Sigmoid colon (tissue), 4 donors: ENCODE results near the gene CNOT1.

Experiments used
- POLR2A ChIP-seq, 2 donors: fragments of 450-650 bp; IDR thresholded peaks; one replicate each; pipeline ENCODE4 v1.6.1; 2016; ENCODE audit warnings: antibody characterized with exemption in 2 of 2, mild to moderate bottlenecking in 2 of 2, moderate library complexity in 2 of 2
- POLR2AphosphoS5 ChIP-seq, 4 donors: sonication (generic); formaldehyde crosslinking; IDR thresholded peaks; one replicate each; pipeline ENCODE4 v1.6.1; 2017; ENCODE audit warnings: antibody characterized with exemption in 4 of 4
- TF ChIP-seq, protein P1 (sequence below), 4 experiments: fragments of 450-650 bp in 3 of 4; fragments of 200-600 bp in 1 of 4; IDR thresholded peaks; one replicate each; pipeline ENCODE4 v1.5.1; 2016 to 2019; ENCODE audit warnings: antibody characterized with exemption in 4 of 4, mild to moderate bottlenecking in 3 of 4, moderate library complexity in 2 of 4

DNA sequence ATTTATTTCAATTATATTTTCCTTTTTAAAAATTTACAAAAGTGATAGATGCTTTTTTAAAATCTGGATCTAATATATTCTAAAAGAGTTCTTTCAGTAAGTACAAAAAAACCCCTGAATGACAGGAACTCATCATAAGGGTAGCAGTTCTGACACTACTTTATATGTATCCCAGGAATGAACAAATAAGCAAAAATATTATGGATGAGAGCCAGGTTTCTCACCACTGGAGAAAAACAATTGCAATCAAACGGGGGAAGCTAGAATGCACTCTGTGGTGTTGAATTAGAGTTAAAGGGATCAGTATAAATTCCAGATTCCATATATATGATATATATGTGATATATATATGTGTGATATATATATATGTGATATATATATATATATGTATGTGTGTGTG lies 152.8 kb downstream of the CNOT1 start:
- TF ChIP-seq, protein P1, sequence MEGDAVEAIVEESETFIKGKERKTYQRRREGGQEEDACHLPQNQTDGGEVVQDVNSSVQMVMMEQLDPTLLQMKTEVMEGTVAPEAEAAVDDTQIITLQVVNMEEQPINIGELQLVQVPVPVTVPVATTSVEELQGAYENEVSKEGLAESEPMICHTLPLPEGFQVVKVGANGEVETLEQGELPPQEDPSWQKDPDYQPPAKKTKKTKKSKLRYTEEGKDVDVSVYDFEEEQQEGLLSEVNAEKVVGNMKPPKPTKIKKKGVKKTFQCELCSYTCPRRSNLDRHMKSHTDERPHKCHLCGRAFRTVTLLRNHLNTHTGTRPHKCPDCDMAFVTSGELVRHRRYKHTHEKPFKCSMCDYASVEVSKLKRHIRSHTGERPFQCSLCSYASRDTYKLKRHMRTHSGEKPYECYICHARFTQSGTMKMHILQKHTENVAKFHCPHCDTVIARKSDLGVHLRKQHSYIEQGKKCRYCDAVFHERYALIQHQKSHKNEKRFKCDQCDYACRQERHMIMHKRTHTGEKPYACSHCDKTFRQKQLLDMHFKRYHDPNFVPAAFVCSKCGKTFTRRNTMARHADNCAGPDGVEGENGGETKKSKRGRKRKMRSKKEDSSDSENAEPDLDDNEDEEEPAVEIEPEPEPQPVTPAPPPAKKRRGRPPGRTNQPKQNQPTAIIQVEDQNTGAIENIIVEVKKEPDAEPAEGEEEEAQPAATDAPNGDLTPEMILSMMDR (IDR thresholded peaks at IDR 0.05): no peak
- TF ChIP-seq POLR2AphosphoS5 (IDR thresholded peaks at IDR 0.05) (no peak), POLR2A (IDR thresholded peaks at IDR 0.05) (no peak)
